ENCODE measurements around the gene CEP97.
"Not testable (repeated sequence)": the region's sequence is repeated elsewhere in the genome, so short reads cannot be mapped to it uniquely, and the experiment has no call there.

CEP97 gene

DNA sequence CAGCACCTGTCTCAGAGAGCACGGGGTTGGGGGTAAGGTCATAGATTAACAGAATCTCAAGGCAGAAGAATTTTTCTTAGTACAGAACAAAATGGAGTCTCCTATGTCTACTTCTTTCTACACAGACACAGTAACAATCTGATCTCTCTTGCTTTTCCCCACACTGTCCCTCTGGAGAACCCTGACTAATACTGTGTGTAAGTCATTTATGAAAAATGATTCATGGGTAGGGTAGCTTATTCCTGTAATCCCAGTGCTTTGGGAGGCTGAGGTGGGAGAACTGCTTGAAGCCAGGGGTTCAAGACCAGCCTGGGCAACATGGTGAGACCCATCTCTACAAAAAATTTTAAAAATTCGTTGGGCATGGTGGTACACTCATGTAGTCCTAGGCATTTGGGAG lies 19.8 kb upstream of the CEP97 start:
- not testable (repeated sequence) for DNase-seq

DNA sequence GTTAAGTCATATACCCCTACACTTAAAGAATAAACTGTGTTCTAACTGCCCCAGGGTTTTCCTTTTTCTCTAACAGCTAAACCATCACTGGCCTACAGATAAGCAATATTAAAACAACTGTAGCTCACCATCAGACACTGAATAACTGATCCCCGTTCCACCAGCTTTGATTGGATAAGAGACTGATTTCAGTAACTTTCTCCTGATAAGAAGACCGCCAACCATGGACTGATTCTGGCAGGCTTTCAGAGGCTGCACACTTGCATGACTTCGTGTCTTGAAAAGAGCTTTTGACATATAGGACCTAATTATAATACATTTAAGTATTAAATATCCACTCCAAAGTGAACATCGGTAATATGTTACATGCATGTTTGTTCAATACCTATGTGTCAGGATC lies 15.3 kb upstream of the CEP97 start:
- no peak for DNase-seq

DNA sequence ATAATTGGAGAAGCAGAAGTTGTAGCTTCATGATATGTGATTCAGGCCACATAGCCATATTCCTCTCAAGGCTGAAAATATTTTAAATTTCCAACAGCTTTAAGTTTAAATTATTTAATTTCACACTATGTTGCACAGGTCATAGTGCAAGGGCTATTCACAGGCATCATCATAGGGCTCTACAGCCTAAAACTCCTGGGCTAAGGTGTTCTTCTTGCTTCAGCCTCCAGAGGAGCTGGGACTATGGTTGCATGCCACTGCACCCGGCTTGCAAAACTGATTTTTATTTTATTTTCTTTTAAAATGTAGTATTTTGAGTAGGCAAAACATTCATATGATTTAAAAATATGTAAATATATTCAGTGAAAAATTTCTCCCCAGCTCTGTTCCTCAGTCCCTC lies 6.0 kb upstream of the CEP97 start:
- DNase-seq = no peak

DNA sequence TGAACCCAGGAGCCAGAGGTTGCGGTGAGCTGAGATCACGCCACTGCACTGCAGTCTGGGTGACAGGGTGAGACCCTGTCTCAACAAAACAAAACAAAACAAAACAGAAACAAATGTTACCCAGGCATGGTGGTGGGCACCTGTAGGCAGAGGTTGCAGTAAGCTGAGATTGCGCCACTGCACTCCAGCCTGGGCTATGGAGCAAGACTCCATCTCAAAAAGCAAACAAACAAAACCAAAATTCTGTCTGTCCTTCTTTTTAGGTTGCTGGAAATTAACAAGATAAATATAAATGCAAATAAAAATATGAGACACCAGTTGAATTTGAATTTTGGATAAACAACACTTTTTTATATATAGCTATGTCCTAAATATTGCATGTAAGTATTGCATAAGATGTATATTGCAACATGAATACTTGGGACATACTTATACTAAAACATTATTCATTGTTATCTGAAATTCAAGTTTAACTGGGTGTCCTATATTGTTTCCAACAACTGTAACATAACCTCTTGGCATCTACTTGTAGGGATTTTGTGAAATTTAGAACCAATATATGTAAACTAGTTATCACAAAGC lies 4.7 kb upstream of the CEP97 start:
- DNase-seq = no peak

DNA sequence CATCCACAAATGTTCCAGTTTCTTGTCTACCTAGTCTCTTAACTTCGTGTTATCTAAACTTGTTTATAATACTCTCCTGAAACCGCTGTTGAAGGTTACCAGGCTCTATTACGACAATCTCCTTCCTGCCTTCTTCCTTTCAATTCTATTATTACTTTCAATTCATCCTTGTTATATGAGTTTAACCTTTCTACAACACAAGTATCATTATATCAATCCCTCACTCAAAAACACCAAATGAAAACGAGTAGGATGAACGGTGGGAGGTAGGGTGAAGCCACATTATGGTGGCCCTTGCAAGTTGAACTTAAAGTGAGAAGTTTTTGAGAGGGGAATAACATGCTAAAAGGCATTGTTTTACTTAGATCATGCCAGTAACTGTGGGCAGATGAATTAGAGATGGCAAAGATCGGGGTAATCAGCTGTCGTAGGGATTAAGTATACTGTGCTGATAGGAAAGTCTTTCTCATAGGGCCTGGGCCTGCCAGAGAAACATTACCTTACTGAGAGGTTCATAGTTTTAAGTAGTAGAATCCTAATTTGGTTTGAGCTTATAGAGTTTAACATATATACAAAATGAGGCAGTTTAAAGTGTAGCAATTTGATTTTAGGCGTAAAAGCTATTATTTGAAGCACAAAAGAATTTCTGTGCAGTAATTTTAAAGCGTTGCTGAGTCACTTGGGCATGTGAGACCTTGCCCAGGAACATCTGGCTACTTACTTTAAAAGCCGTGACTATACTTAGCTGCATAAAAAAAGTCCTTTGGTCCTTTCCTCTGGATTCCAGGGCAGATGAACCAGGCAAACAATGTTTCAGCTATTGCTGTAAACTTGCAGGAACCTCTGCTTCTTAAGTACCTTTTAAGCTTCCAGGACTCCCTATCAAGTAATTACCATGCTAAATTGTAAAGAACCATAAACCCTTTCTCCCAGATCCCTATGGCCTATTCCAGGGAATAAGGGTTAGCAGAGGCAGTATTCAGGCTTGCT lies 3.3 kb upstream of the CEP97 start:
- DNase-seq = no peak

DNA sequence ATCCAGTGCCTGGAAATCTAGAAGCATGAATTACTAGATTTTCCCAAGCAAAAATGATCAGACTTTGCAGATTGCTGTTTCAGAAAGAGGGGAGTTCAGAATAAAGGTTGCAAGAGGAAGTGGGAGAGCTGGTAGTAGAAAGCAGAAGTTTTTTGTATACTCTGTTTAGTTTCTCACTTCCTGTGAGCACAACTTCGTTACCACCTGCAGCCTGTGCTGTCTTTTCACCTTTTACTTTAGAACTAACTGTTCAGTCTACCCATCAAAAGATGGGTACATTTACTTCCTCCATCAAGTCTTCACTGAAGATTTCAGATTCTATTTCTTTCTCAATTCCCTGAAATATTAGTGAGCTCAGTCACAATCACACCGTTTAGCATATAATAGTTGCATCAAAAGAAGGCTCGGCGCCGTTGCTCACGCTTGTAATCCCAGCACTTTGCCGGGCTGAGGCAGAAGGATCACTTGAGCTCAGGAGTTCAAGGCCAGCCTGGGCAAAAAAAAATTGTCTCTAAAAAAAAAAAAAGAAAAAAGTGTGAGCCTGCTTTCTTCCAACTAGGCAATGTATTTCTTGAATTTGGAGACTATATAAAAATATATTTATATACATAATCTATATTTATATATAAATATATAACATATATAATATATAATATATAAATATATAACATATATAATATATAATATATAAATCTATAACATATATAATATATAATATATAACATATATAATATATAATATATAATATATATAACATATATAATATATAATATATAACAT lies 1.8 kb upstream of the CEP97 start:
- DNase-seq = no peak

DNA sequence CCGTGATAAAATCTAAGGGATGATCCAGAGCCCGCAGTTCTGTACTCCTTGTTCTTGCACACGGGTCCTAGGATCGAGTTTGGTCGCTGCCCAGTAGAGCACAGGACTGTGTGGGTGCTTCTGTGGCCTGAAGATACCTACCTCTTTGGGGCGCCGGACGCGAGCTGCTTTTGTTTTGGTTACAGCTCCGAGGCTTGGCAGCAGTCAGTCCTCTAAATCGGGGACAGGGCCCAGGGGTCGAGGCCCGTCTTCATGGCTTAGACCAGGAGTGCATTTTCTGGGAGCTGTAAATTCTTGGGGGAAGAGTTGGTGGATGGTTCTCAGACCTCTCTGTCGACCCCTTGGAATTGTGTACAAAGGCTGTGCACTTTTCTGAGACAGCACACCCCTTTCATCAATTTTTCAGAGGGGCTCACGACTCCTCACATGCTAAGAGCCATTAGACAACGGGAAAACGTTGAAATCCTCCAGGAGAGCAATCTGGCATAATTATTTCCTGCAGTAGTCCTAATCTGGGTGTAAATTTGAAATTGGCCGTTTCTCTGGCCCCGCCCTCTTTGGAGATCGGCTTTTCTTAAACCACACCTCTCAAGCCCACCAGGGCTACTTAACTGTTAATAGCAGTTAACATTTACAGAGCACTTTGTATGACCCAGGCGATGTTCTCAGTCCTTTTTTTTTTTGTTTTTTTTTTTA lies 928 bp downstream of the CEP97 start:
- DNase-seq = no peak

DNA sequence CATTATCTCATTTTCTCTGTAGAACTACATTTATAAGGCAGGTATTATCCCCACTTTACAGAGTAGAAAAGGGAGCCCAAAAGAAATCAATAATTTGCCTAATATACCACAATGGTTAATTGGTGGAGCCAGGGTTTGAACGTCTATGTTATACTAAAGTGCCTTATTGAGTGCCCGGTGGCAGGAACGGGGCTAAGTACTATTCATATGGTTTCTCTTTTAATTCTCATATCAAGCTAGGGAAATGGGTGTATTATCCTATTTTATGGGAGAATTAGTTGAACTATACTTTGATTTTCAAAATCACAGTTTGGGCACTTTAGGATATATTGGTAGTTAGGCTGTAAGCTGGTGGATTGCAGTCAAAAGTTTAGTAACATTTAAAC lies 1.5 kb downstream of the CEP97 start:
- DNase-seq = no peak

DNA sequence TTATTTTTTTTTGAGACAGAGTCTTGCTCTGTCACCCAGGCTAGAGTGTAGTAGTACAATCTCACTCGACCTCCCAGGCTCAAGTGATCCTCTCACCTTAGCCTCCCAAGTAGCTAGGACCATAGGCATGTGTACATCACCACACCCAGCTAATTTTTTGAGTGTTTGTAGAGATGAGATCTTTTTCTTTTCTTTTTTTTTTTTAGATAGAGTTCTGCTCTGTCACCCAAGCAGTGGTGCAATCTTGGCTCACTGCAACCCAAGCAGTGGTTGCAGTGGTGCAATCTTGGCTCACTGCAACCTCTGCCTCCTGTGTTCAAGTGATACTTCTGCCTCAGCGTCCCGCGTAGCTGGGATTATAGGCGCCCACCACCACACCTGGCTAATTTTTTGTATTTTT lies 5.2 kb downstream of the CEP97 start:
- no peak for DNase-seq

DNA sequence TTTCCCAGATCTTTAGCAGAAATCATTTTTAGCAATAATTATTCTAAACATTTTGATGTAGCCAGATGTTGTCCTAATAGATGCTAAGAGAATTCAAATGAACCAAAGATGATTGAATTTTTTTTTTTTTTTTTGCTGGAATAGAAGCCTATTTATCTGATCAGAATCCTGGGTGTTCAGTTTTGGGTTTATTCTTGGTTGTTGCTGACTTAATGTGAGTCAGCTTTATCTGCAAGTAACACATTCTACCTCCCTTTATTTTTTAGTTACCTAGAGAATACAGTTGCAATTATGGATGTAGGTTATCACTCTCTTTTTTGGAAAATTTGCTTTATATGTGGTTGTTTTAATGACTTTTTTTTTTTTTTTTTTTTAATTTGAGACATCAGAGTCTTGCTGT lies 6.4 kb downstream of the CEP97 start:
- no peak for DNase-seq

DNA sequence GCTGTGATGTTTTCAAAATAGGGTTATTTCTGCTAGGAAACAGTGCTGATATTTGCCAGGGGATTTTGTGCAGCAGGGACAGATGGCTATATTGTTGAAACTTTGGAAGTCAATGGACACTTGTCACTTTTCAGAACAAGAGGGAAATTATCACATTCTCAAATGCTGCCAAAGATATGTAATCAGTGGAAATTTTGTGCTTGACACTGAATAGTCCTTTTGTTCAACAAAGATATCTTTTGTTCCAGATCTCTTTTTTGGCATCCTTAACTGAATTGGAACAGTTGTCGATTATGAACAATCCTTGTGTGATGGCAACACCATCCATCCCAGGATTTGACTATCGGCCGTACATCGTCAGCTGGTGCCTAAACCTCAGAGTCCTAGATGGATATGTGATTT lies 7.8 kb downstream of the CEP97 start:
- no peak for DNase-seq

DNA sequence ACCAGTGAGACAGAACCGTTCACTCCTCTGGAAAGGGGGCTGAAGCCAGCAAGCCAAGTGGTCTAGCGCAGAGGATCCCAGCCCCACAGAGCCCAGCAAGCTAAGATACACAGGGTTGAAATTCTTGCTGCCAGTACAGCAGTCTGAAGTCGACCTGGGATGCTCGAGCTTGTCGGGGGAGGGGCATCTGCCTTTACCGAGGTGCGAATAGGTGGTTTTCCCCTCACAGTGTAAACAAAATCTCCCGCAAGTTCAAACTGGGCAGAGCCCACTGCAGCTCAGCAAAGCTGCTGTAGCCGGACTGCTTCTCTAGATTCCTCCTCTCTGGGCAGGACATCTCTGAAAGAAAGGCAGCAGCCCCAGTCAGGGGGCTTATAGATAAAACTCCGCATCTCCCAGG lies 11.4 kb downstream of the CEP97 start:
- DNase-seq = no peak

DNA sequence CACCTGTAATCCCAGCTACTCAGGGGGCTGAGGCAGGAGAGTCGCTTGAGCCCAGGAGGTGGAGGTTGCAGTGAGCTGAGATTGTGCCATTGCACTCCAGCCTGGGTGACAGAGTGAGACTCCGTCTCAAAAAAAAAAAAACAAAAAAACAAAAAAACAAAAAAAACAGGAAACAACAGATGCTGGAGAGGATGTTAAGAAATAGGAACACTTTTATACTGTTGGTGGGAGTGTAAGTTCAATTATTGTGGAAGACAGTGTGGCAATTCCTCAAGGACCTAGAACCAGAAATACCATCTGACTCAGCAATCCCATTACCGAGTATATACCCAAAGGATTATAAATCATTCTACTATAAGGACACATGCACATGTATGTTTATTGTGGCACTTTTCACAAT lies 17.5 kb downstream of the CEP97 start:
- not testable (repeated sequence) for DNase-seq

DNA sequence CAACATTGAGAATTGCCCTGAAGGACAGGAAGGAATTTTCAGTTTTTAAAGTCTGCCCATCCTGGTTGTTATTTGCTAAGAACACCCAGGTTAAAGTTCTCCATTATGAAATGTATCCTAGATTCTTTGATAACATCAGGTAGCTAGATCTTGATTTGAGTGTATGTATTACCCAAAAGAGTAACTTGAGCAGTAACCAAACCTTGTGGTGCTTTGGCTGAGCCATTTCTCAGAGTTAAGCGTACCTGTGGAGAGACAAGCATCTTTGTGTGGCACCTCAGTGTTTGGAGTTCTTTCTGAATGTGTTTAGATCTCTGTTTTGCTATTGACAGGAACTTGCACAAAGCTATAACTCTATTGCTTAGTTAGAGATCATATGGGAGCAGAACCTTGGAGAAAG lies 20.4 kb downstream of the CEP97 start:
- DNase-seq = no peak

DNA sequence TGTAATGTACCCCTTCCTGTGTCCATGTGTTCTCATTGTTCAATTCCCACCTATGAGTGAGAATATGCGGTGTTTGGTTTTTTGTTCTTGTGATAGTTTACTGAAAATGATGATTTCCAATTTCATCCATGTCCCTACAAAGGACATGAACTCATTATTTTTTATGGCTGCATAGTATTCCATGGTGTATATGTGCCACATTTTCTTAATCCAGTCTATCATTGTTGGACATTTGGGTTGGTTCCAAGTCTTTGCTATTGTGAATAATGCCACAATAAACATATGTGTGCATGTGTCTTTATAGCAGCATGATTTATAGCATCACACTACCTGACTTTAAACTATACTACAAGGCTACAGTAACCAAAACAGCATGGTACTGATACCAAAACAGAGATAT lies 21.5 kb downstream of the CEP97 start:
- not testable (repeated sequence) for DNase-seq

DNA sequence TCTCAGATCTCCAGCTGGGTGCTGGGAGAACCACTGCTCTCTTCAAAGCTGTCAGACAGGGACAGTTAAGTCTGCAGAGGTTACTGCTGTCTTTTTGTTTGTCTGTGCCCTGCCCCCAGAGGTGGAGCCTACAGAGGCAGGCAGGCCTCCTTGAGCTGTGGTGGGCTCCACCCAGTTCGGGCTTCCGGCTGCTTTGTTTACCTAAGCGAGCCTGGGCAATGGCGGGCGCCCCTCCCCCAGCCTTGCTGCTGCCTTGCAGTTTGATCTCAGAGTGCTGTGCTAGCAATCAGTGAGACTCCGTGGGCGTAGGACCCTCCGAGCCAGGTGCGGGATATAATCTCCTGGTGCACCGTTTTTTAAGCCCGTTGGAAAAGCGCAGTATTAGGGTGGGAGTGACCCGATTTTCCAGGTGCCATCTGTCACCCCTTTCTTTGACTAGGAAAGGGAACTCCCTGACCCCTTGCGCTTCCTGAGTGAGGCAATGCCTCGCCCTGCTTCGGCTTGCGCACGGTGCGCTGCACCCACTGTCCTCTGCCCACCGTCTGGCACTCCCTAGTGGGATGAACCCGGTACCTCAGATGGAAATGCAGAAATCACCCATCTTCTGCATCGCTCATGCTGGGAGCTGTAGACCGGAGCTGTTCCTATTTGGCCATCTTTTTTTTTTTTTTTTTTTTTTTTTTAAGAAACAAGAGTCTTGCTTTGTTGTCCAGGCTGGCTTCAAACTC lies 29.1 kb downstream of the CEP97 start:
- not testable (repeated sequence) for DNase-seq

DNA sequence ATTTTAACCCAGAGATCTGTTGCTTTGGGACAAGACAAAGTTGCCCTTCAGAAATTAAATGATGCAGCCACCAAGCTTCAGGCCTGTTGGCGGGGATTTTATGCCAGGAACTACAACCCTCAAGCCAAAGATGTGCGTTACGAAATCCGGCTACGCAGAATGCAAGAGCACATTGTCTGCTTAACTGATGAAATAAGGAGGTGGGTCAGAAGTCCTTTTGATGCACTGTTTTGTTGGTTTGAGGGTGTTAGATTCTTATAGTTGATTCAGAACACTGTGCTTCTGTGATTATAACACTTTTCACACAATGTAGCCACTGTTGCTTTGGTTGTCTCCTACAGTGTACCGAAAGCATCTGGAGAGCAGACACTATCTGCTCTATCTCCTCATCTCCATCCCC lies 33.8 kb downstream of the CEP97 start:
- DNase-seq = no peak

DNA sequence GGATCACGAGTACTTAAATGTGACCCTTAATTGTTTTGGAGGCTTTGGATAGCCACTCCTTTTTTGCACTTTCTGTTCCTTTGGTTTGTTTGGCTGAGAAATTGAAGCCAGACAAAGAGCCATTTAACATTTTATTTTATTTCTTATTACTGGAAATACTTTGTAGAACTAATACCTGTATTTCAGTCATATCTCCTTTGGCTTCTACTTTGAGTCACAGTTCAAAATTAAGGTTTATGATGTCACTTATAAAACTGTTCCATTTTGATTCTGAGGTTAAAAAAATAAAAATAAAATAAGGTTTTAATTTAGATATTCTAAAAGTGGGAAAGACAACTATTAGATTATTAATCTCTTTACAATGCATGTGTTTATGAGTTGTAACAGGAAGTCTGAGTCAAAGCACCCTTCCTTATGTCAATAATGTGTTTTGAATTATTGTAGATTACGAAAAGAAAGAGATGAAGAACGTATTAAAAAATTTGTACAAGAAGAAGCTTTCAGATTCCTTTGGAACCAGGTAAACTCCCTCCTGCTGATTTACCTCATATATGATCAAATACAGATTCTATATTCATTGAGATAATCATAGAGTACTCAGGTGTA lies 37.7 kb downstream of the CEP97 start:
- DNase-seq = no peak

DNA sequence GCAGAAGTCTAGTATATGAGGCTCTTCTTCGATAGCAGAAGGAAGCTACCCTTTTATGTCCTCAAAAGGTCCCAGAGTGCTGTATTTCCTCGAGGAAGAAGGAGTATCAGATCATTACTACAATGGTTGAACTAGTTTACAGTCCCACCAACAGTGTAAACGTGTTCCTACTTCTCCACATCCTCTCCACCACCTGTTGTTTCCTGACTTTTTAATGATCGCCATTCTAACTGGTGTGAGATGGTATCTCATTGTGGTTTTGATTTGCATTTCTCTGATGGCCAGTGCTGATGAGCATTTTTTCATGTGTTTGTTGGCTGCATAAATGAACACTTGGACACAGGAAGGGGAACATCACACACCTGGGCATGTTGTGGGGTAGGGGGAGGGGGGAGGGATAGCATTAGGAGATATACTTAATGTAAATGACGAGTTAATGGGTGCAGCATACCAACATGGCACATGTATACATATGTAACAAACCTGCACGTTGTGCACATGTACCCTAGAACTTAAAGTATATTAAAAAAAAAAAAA lies 53.4 kb downstream of the CEP97 start:
- DNase-seq = not testable (repeated sequence)

DNA sequence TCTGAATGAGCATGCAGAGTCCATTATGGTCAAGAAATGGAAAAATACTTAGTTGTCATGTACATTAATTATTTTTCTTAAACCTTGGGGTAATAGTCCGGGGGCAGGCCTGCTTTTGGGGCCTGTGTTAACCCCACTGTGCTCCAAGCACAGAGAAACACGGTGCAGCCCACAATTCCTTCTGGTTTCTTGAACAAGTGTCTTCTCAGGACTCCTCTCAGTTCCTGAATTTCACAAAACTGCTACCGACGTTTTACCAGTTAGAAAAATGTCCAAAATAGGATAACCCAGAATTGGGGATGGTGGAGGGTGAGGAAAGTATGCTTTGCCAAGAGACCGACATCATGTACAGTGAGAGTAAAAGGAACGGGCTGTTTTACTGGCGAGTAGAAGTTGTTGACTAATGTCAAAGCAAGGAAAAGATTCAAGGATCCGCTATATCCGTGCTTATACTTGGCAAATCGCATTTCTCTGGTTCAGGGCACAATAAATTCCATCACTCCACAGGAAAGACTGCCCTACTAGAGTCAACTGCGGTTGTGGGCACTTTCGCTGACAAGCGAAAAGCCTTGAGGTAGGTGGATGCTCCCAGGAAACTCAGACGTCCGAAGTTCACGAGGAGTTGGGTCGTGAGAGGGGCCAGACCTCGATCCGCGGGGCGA lies 54.1 kb downstream of the CEP97 start:
- DNase-seq = no peak

Data from 8988T (cell line).